LNCaP clone FGC (cell line): ENCODE results near the gene GNL2.

Source experiments
- DNase-seq: peaks from one replicate; pipeline ENCODE4 v3.0.0-alpha.2; 2011; ENCODE audit warnings: low read depth
- H3K4me3 ChIP-seq: 2 replicates; pipeline ENCODE4 v1.5.1; 2011; ENCODE audit warnings: mild to moderate bottlenecking, low read depth, low read length, control low read depth
- TF ChIP-seq, protein P1 (sequence below): IDR thresholded peaks from 2 replicates; pipeline ENCODE4 v1.5.1; 2012; ENCODE audit warnings: mild to moderate bottlenecking; ENCODE audit not compliant: control insufficient read depth, insufficient read depth; ENCODE audit errors: extremely low read depth

Gene GNL2

DNA sequence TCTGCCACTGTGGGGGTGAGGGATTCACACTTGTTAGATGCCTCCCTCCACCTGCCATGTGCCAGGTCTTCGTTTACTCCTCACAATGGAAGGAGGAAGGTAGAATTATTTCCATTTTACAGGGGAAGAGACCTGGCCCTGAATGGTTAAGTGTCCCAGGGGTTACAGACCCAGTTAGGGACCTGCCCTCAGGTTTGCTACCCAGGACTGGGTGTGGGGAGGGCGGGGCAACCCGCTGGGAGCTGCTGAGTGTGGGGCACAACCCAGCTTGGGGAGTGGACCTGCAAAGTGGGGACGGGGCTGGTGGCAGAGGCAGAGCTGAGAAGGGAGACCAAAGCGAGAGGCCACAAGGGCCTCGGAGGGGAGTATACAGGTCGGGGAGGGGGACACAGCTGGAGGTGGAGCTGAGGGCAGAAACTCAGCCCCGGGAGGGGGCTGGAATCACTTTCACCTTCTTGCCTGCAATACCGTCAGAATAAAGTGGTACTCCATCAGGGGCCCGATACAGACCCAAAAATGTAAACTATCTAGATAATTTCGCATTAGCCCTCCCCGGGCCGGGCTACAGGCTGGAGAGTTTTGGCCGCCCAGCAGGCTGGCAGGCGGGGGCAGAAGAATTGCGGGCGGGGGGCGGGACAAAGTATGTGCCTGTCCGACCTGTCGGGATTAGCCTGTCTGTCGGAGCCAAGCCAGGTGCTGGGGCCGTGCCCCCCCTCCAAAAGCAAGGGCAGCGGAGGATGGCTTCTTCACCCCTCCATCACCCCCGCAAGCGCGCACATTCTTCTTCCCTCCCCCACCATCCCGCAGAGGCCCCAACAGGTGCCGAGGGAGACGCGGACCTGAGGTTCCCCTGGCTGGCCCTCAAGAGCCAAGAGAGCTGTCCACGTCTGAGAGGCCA, 37.6 kb upstream of the GNL2 start:
- TF ChIP-seq, protein P1, sequence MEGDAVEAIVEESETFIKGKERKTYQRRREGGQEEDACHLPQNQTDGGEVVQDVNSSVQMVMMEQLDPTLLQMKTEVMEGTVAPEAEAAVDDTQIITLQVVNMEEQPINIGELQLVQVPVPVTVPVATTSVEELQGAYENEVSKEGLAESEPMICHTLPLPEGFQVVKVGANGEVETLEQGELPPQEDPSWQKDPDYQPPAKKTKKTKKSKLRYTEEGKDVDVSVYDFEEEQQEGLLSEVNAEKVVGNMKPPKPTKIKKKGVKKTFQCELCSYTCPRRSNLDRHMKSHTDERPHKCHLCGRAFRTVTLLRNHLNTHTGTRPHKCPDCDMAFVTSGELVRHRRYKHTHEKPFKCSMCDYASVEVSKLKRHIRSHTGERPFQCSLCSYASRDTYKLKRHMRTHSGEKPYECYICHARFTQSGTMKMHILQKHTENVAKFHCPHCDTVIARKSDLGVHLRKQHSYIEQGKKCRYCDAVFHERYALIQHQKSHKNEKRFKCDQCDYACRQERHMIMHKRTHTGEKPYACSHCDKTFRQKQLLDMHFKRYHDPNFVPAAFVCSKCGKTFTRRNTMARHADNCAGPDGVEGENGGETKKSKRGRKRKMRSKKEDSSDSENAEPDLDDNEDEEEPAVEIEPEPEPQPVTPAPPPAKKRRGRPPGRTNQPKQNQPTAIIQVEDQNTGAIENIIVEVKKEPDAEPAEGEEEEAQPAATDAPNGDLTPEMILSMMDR: no peak
- H3K4me3 ChIP-seq: no peak overlapping the region
- DNase-seq: no peak

DNA sequence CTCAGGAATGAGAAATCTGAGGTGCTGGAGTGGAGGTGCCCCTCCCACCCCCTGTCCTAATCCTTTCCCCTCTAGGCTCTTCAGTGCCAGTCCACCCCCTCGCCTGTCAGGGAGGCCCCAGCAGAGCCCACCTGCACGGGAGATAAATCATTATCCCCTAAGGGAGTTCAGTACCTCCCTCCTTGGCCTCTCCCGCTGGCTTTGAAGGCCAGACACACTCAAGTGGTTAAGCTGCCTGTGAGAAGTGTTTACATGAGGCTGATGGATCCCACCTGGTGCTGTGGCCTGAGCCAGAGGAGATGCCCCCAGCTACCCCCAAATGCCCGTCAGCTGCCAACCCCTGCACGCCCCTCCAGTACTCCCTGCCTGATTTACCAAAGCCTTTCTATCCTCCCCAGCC, 35.3 kb upstream of the GNL2 start:
- no peak overlapping the region for H3K4me3 ChIP-seq
- TF ChIP-seq, protein P1: no peak
- no peak for DNase-seq

DNA sequence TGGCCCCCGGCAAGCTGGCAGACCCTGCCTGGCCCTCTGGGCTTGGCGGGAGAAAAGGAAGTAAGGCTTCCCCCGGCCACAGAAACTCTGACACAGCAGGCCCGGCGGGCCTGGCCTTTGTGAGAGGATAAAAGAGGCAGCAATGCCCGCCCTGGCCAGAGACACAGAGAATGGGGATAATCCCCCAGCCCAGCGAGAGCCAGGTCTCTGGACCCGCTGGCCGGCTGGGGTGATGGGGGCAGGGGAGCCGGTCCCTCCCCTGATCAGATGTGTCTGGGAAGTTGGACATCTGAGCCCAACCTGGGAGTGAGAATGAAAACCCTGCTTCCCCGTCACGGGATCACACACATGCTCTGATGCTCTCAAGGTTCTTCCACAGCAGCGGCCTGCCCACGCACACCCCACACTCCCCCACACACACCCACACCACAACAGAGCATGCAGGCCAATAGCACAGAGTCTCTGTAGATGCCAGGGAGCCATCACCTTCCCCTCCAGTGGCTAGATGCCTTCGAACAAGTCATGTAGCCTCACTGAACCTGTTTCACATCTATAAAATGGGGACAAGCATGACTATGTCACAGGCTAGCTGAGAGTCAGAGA, 34.8 kb upstream of the GNL2 start:
- no peak for DNase-seq
- TF ChIP-seq, protein P1: no peak
- H3K4me3 ChIP-seq: no peak overlapping the region

DNA sequence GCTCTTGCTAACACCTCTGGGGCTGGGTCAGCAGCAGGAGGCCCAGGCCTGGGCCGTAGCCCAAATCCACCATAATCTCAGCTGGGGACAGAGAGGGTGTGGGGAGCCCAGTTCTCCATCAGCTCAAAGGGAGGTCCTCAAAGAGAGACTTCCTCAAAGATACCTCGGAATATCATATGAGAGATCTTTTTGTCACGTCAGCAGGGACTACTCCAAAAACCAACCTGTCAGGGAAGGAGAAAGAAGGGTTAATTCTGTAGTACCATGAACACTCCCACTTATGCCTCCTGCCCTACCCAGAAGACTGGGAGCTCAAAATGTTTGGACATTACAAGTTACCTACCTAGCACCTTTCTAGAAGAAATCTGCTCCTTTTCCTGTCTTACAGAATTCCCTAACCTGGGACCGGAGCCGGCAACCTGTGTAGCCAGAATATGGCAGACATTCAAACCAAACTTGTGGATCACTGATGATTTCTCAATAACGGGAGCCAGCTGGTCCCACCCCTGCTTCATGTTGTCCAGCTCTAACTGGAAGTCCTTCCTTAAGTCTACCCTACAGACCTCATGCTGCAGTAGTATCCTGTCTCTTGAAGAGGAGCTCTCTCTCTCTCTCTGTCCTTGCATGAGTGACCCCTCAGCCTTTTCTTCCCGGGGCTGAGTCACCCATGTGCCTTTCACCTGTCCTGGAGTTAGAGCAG, 34.1 kb upstream of the GNL2 start:
- TF ChIP-seq, protein P1: no peak
- H3K4me3 ChIP-seq: no peak overlapping the region
- DNase-seq: no peak

DNA sequence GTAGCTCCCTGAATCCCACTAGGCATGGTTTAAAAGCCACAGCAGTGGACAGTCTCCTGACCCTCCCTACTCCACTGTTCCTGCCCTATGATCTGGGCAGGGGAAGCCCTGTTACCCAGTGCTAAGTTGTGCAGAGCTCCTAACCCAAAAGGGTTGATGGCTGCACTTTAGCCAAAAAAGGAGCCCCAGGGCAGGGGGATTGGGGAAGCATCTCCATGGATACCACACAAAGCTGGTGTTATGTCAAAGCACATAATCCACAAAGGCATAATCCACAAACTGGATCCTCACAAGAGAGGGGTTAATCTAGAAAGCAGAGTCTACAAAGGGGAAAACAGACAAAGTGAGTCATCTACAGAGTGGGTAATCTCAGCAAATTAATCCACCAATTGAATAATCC, 33.3 kb upstream of the GNL2 start:
- H3K4me3 ChIP-seq: no peak overlapping the region
- TF ChIP-seq, protein P1: no peak
- DNase-seq: no peak

DNA sequence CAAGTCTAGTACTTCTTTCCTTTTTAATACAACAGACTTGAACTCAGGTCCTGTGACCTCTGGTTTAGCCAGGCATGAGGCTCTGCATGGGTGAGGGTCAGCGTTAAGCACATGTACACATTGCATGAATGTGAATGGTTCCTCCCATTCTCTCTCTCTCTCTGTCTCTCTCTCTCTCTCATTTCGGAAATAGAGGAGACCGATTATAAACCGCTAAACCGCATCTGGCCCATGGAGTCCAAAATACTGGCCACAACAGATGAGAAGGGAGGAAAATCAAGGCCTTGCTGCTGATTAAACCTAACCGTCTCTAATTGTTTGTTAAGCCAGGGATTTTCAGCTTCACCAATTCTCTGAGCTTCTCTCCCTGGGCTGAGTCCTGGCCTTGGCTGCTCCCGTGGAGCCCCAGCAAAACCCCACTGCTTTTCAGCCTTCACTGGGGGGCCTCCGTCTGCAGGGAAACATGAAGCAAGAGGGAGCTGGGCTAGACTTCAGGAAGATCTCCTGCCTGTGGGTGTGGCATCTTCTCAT, 32.4 kb upstream of the GNL2 start:
- no peak overlapping the region for H3K4me3 ChIP-seq
- TF ChIP-seq, protein P1: no peak
- no peak for DNase-seq
